NT2/D1 (cell line): ENCODE measurements around the gene PCNT.

ENCODE experiments used
- YY1 ChIP-seq: IDR thresholded peaks from 2 replicates; pipeline ENCODE4 v1.6.1; 2011; ENCODE audit not compliant: insufficient read length, insufficient read depth
- ZNF274 ChIP-seq: IDR thresholded peaks from 2 replicates; pipeline ENCODE4 v1.6.1; 2011; ENCODE audit warnings: mild to moderate bottlenecking, low read depth, low read length

DNA sequence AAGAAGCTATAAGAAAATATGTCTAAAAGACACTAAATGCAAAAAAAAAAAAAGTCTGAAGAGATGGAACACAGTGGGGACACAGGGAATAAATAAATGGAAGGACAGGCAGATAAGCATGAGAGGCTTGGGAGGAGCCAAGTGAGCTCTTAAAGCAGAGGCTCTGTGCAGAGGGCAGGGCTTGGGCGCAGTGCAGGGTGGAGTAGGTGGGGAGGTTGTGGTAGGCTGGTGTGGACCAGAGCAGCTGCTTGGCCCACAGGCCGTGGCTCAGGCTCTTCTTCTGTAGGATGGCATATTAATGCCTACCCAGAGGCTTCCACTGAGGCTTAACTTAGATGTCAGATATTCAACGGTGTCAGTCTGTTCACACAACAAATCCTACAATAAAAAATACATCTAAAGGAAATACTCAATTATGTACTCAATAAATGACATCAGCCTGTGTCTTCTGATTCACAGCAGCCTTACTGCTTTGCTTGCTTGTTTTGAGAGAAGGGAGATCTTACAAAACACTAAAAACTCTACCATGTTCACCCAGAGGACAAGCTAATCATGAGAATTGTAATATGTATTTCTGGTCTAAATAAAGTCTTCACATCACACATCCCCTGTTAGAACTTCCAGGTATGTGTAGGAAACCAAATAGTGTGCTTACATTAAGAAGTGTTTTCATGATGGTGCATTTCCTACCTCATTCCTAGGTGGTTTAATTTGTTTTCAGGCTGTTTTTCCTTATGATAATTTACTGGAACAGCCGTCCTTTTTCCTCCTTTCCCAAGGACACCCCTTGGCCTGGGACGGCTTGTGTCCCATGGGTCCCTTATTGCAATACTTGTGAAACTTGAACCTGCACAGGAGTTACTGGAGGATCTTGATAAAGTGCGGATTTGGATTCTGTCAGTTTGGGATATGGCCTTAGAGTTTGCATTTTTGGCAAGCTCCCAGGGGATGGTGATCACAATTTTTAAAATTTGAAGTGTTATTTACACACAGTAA lies 159.6 kb downstream of the PCNT start:
- no peak for TF ChIP-seq ZNF274
- TF ChIP-seq YY1: no peak
